ENCODE results near the gene IL1RAPL1.

GRCh38 chrX:29842552-29842951 lies 1255.3 kb downstream of the IL1RAPL1 start:
- no peak for TF ChIP-seq CTCF (IDR thresholded peaks at IDR 0.05; ENCODE audit: insufficient read depth, low read depth, low read length)
- TF ChIP-seq EZH2 (IDR thresholded peaks at IDR 0.05; ENCODE audit: insufficient read depth, low read length), result no peak
